HUDEP-2 (cell line): Measurements from ENCODE around the gene KNDC1.

Experiments used
- DNase-seq, 76 experiments: peaks; one replicate each; lab custom pipeline; 2025; ENCODE audit not compliant: unreplicated experiment in 76 of 76; lab: John Stamatoyannopoulos, UW

Gene KNDC1

DNA sequence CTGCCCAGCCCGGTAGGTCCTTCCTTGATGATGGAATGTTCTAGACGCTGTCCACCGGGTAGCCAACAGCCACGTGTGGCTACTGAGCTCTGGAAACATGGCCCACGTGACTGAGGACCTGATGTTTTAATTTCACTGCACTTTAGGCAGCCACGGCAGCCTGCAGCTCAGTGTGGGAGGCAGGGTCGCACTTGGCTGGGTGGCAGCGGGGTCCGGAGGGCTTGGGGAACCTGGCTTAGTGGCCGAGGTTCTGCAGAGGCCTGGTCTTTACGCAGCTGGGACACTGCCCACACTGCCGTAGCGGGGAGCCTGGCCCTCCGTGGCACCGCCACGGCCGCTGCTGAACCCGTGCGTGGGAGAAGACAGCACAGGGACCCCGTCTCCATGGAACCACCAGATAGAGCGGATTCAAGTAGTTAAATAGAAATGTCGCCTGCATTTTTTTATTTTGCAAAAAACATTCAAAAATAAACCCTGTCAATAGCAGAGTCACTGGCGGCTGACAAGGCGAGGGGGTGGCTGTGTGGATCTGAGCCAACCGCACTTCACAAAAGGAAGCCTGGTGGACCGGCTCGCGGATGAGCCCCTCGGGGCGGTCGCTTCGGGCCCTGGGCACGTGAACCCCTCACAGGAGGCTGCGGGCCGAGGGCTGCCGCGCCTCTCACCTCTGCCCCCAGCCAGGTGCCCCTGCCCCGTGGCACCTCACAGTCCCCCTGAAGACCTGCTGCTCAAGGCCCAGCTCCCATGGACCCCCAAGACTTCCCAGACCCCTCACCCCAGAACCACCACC is 44.4 kb downstream of the KNDC1 start:
- DNase-seq: no peak

DNA sequence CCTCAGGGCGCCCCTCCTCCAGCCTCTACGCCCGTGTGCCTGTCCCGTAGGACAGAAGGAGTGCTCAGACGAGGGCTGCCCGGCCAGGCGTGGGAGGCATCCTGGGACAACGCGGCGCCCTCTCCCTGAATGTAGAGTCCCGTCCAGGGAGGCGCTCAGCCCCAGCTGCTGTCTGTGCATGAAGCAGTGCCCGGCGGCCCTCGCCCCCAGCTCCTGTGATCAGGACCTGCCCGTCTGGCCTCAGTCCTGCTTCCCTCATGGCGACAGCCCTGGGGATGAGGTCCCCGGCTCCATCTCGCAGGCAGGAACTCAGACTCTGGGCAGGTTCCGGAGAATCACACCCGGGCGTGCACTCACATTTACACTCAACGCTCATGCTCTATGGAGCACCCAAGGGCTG is 45.1 kb downstream of the KNDC1 start:
- DNase-seq: no peak

DNA sequence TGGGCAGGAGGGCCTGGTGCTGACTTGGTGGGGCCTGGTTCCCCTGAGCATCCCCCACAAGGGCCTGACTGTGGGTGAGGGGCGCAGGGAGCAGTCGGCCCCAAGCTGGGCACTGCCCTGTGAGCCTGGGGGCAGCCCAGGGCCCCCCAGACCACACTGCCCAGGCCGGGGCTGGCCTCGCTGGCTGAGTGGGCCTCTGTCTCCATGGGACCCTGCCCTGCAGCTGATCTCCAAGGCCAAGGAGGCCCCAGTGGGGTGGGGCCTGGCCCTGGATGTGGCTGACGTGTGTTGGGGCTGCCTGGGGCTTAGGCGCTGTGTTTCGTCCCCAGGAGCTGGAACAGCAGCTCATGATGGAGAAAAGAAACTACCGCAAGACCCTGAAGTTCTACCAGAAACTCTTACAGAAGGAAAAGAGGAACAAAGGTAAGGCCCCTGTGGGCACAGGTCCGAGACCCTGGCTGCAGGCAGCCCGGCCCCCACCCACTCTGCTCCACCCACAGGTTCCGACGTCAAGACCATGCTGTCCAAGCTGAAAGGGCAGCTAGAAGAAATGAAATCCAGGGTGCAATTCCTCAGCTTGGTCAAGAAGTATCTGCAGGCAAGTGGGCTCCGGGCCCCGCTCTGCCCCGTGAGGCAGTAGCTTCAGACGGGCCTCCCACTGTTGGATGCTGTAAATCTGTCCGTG is 46.5 kb downstream of the KNDC1 start:
- DNase-seq: no peak

DNA sequence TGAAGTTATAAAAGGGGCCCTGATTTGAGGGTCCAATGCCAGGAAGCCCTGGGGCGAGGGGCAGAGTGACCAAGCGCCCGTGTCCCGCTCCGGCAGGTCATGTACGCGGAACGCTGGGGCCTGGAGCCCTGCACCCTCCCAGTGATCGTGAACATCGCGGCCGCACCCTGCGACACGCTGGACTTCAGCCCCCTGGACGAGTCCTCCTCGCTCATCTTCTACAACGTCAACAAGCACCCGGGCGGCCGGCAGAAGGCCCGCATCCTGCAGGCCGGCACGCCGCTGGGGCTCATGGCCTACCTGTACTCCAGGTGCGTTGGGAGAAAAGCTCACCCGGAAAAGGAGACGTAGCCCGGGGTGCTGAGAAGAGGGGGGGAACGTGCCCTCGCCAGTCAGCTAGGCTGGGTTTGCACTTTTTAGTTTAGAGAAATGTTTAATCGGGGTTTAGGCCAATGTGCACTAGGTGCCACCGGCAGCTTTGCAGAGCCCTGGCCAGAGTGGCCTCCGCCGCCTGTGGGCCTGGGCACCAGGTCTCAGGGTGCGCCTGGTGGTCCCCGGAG is 47.1 kb downstream of the KNDC1 start:
- DNase-seq: no peak

DNA sequence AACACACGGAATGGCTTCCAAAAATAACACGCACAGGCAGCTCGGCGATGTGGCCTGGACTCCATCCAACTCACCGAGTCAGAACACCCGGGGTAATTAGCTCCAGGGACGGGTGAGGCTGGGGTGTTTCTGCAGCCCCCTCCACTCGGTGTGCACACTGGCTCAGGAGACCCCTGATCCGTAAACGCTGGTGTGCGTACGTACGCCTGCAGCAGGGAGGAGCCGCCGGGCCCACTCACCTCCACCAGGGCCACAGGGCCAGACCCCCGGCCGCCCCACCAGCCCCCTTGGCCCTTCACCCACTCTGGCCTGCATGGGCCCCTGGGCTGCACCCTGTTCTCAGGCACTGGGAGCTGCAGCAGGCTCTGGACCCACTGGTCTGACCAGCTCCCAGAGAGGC is 47.6 kb downstream of the KNDC1 start:
- no peak for DNase-seq

DNA sequence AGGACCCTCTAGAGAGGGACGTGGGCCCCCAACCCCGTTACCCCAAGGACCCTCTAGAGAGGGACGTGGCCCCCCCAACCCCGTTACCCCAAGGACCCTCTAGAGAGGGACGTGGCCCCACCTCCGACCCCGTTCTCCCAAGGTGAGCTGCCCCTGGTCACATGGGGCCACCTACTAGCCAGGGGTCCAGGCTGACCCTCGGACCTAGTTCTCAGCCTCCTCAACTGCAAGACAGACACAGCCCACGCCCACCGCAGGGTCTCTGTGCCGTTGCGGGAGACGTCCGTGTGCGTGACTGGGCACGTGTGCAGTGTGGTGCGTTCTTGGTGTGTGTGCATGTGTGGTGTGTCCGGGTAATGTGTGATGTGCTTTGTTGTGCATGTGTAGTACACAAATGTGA is 48.4 kb downstream of the KNDC1 start:
- no peak for DNase-seq

DNA sequence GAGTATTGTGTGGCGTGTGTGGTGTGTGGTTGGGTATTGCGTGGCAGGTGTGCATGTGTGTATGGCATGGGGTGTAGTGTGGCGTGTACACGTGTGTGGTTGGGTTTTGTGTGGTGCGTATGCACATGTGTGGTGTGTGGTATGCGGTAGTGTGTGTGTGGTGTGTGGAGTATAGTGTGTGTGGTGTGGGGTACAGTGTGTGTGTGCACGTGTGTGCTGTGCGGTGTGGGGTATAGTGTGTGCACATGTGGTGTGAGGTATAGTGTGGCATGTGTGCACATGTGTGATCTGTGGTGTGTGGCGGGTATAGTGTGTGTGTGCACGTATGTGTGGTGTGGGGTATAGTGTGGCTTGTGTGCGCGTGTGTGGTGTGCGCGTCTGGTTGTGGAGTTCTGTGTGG is 49.1 kb downstream of the KNDC1 start:
- DNase-seq: no peak

DNA sequence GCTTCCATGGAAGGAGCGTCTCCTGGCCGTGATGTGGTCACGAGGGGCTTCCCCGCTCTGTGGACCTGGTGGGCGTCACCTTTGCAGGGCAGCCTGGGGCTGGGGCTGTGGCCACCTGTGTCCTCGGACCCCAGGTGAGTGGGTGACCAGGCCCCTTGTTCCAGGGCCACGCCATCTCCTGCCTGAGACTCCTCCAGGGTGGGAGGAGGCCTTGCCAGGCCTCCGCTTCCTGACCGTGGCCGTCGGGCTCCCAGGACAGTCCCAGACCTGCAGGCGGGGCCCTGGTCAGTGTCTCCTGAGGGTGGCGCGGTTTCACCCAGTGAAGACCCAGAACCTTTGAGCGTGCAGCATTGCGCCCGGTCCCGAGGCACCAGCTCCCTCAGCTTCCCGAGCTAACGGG is 49.6 kb downstream of the KNDC1 start:
- no peak for DNase-seq

DNA sequence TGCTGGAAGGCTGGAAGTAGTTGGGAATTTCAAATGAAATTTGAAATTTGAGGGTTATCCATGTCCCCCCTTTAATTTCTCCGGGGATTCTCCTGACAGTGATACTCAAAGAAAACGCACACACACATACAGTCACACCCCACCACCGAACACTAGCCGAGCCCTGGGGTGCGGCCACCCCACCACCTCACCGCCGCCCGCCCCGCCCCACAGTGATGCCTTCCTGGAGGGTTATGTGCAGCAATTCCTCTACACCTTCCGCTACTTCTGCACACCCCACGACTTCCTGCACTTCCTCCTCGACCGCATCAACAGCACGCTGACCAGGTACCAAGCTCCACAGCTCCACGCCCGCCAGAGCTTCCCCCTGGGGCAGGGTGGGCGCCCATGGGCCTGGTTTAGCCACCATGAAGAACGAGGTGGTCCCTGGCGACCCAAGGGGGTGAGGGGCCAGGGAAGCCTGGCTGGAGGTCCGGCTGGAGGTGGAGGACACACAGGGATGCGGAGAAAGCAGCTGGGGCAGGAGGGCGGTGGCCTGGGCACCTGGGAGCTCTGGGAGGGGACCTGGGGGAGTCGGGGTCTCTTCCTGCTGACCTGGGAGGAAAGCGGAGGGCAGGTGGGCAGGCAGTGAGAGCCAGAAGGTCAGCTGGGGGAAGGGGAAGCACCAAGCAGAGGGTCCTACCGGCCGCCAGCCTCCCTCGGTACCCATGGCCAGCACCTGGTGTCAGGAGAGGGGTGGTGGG is 50.5 kb downstream of the KNDC1 start:
- peak in 1 of 76 experiments; percentile 5 for DNase-seq

DNA sequence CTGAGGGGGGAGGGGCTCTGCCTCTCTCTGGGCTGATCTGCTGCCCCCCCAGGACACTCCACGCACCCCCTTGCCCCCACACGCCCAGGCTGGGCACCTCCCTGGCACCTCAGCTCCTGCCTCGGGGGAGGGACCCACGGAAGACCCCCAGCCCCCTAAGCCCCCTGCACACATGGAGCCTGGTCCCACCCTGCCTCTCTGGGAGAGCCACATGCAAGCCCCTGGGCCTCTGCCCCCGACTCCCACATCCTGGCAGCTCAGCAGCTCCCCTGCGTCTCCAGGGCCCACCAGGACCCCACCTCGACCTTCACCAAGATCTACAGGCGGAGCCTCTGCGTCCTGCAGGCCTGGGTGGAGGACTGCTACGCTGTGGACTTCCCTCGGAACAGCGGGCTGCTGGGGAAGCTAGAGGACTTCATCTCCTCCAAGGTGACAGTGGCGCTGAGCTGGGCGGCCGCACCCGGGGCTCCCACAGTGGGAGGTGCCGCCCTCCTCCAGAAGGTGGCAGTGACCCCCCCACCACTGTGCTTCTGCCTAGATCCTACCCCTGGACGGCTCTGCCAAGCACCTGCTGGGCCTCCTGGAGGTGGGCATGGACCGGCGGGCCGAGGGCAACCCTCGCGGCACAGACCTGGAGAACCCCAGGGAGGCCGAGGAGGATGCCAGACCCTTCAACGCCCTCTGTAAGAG is 51.3 kb downstream of the KNDC1 start:
- no peak for DNase-seq

DNA sequence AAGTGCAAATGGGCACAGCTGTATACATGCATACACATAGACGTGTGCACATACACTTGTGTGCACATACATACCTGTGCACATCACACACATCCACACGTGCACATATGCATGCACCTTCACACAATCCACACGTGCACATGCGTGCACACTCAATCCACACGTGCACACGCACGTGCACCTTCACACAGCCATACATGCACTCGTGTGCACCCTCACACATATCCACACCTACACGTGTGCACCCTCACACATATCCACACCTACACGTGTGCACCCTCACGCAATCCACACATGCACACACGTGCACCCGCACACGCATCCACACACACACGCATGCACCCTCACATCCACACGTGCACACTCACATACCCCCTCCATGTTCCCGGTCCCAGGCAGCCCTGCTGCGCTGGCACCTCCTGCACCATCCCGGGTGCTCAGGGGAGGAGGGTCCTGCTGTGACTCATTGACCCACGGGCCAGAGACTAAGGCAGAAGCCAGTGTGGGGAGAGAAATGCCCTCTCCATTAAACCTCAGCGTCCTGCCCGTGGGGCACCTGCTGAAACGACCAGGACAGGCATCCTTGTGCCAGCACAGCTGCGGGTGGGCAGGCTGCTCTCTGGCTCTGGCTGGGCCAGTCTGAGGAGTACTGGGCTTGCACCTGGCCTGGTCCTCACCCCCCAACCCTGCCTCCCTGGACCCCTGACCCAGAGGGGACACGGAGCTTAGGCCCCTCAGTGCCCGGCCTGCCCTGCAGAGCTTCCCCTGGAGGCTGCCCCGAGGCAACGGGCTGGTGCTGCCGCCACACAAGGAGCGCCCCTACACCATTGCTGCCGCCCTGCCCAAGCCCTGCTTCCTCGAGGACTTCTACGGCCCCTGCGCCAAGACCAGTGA is 52.2 kb downstream of the KNDC1 start:
- no peak for DNase-seq

DNA sequence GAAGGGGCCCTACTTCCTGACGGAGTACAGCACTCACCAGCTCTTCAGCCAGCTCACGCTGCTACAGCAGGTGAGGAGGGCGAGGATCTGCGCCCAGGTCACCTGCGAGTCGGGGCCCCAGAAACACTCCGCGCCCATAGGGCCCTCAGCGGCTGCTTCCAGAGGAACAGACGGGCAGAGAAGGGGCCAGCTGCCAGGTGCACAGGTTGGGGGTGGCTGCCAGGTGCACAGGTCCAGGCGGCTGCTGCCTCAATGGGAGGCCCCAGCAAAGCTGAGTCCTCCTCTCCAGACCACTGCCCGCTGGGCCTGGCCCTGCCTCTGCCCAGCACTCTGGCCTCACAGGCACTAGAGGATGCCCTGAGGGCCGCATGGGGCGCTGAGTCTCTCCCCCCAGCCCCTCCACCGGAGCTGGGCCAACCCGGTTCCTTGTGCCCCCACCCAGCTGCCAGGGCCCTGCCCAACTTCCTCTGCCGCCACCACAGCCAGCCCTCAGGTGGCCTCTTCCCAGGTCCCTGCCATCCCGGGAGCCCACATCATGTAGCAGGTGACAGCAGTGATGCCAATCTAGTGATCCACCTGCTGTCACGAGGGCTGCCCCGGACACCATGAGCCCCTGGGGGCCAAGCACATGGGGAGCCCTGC is 53.0 kb downstream of the KNDC1 start:
- DNase-seq: no peak

DNA sequence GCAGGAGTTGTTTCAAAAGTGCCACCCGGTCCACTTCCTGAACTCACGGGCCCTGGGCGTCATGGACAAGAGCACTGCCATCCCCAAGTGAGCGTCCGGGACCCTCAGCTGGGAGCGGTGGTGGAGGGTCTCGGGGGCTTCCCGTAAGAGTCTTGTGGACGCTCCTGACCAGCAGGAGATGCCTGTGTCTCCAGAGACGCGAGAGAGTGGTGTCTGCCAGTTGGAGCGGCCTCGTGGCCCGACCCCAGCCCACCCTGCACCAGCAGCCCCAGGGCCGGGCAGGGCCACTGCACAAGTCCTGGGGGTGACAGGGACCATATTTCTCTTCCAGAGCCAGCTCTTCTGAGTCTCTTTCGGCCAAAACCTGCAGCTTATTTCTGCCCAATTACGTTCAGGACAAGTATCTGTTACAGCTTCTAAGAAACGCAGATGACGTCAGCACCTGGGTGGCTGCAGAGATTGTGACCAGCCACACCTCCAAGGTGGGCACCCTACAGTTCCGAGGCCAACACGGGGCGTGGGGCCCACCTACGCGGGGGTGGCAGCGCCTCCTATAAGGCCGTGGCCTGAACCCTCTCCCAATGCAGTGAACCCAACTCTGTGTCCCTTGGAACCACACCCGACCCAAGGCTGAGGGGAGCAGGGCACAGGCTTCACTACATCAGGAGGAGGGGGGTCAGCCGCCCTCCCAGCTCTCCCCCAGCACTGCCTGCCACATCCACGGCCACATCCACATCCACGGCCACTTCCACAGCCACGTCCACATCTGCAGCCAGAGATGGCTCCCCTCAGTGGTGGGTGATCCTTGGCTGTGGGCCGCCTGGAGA is 53.8 kb downstream of the KNDC1 start:
- DNase-seq: no peak

DNA sequence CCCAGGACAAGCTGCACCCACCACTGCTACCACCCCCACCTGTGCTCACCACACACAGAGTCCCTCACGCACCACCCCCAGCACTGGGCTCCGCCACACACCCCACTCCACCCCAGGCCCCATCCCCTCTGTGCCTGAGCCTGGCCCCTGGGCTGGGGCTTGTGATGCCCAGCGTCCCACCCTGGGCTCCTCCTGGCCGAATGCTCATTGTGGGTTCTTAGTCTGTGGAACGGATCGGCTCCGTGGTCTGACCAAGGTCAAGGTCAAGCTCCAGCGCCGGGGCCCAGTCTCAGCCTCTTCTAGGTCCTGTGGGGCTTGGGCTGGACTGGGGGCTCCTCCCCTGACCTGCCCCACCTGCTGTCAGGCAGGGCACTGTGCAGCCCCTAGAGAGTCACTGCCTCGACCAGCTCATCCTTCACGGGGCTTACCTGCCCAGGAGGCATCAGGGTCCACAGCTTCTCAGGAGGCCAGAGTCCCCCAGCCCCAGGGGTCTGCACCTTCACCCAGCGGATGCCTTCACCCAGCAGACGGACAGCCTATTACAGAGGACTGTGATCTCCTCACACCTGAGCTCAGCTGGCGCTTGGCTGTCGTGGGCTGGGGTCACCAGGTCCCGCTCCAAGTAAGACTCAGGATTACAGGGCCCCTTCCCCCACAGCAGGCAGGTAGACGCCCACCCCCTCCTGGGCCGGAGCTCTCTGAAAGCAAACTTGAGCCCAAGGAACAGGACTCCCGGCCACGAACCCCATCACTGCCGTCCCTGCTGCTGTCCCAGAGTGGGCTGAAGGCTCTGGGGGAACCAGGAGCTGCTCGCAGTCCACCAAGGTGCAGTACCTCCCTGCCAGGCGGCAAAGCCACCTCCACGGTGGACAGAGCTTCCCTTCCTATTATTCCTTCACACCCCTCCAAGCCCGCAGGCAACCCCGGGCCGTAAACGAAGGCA is 54.7 kb downstream of the KNDC1 start:
- DNase-seq: no peak

DNA sequence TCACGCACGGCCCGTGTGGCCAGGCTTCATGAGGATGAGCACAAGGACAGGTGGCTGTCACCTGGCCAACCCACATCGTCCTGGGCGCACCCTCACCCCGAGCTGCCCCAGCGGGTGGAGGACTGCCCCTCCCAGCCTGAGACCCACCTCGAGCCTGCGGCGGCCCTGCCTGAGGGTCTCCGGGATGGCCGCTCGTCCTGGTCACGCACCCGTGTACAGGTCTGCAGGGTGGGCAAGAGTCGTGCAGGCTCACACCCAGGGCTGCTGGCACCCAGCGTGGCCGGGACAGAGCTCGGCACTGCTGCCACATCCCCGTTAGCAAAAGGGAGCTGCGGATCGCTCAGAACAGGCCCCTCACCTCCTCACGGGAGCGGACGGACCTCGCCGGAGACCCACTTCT is 55.6 kb downstream of the KNDC1 start:
- no peak for DNase-seq

DNA sequence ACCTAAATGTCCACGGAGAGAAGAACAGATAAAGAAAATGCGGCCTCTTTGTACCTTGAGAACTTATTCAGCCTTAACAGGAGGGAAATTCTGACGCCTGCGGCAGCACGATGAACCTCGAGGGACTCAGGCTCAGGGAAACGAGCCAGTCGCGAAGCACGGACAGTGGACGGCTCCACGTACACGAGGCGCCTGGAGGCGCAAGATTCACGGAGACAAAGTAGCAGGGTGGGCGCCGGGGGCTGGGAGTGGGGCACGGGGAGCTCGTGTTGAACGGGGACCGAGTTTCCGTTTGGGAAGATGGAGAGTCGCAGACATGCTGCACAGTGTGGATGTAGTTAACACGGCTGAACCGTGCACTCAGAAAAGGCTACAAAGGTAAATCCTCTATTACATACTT is 56.8 kb downstream of the KNDC1 start:
- DNase-seq: no peak

DNA sequence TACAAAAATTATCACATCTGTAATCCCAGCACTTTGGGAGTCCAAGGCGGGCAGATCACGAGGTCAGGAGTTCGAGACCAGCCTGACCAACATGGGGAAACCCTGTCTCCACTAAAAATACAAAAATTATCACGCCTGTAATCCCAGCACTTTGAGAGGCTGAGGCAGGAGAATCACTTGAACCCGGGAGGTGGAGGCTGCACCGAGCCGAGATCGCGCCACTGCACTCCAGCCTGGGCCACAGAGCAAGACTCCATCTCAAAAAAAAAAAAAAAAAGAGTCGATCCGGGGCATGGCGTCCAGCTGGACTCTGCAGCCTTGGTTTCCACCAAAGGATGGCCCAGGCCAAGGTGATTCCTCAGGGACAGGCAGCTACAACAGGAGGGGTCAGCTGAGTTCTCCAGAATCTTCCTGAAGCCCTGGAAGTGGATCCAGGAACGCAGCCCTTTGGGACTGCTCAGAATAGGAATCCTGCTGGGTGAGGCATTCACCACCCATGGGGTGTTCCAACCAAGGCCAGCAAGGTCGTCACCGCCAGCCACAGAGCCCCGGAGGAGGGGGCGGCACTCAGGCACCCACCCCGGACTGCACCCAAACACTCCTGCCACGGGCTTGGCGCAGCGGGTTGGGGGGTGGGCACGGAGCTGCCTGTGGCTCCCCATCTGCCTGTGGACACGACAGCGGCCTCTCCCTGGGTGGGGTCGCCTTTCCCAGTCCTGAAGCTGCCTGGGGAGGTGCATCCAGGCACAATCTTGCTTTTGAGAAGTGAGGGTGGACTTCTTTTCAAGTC is 58.0 kb downstream of the KNDC1 start:
- no peak for DNase-seq
